SK-N-SH treated with all-trans-retinoic acid at 6 μM for 48 hours (cell line): ENCODE data around the gene PVALB.
"Not testable (repeated sequence)": the region's sequence is repeated elsewhere in the genome, so short reads cannot be mapped to it uniquely, and the experiment has no call there.

Source experiments
- ATAC-seq: fragments of 200-7000 bp; cut with Tn5 transposase; 3 replicates; pipeline ENCODE4 v1.9.1; 2020; ENCODE audit warnings: mild to moderate bottlenecking, moderate library complexity
- ARNTL ChIP-seq: fragments of 450-650 bp; formaldehyde crosslinking; IDR thresholded peaks from 2 replicates; pipeline ENCODE4 v1.5.0; 2020; ENCODE audit warnings: low read depth, mild to moderate bottlenecking, moderate library complexity, borderline replicate concordance
- BACH2 ChIP-seq: fragments of 250-450 bp; sonication (Bioruptor Pico); IDR thresholded peaks from 2 replicates; pipeline ENCODE4 v1.9.0; 2021; ENCODE audit warnings: mild to moderate bottlenecking, borderline replicate concordance
- CSDC2 ChIP-seq: fragments of 250-450 bp; sonication (Bioruptor Pico); IDR thresholded peaks from 2 replicates; pipeline ENCODE4 v1.5.0; 2020; ENCODE audit warnings: mild to moderate bottlenecking, moderate library complexity
- ESRRG ChIP-seq: fragments of 250-450 bp; sonication (Bioruptor Pico); IDR thresholded peaks from 2 replicates; pipeline ENCODE4 v1.6.1; 2021; ENCODE audit warnings: mild to moderate bottlenecking
- ISL1 ChIP-seq: fragments of 250-450 bp; sonication (Bioruptor Pico); IDR thresholded peaks from 2 replicates; pipeline ENCODE4 v2.1.2; 2022; ENCODE audit warnings: mild to moderate bottlenecking, moderate library complexity
- OSR1 ChIP-seq: fragments of 250-450 bp; sonication (Bioruptor Pico); IDR thresholded peaks from 2 replicates; pipeline ENCODE4 v1.8.0; 2022; ENCODE audit warnings: moderate library complexity, mild to moderate bottlenecking, inconsistent platforms
- PPARA ChIP-seq: fragments of 250-450 bp; sonication (Bioruptor Pico); IDR thresholded peaks from 2 replicates; pipeline ENCODE4 v1.5.0; 2020; ENCODE audit warnings: mild to moderate bottlenecking, borderline replicate concordance
- RARB ChIP-seq: fragments of 250-450 bp; sonication (Bioruptor Pico); IDR thresholded peaks from 2 replicates; pipeline ENCODE4 v1.8.0; 2021; ENCODE audit warnings: mild to moderate bottlenecking, moderate library complexity
- SNAI2 ChIP-seq: fragments of 250-450 bp; sonication (Bioruptor Pico); IDR thresholded peaks from 2 replicates; pipeline ENCODE4 v1.5.0; 2020; ENCODE audit warnings: mild to moderate bottlenecking, moderate library complexity
- TCF4 ChIP-seq: fragments of 250-450 bp; sonication (Bioruptor Pico); IDR thresholded peaks from 2 replicates; pipeline ENCODE4 v1.8.0; 2021; ENCODE audit warnings: mild to moderate bottlenecking, moderate library complexity, borderline replicate concordance
- TOX ChIP-seq: fragments of 250-450 bp; sonication (Bioruptor Pico); IDR thresholded peaks from 2 replicates; pipeline ENCODE4 v1.8.0; 2021; ENCODE audit warnings: mild to moderate bottlenecking, moderate library complexity, borderline replicate concordance
- ZC3H10 ChIP-seq: fragments of 250-450 bp; sonication (Bioruptor Pico); IDR thresholded peaks from 2 replicates; pipeline ENCODE4 v1.5.1; 2021; ENCODE audit warnings: mild to moderate bottlenecking, moderate library complexity
- ZFP3 ChIP-seq: fragments of 250-450 bp; sonication (Bioruptor Pico); IDR thresholded peaks from 2 replicates; pipeline ENCODE4 v1.5.0; 2020; ENCODE audit warnings: mild to moderate bottlenecking, moderate library complexity
- ZFP30 ChIP-seq: fragments of 450-650 bp; formaldehyde crosslinking; IDR thresholded peaks from 2 replicates; pipeline ENCODE4 v1.5.0; 2022; ENCODE audit warnings: mild to moderate bottlenecking, moderate library complexity
- ZNF565 ChIP-seq: fragments of 450-650 bp; formaldehyde crosslinking; conservative IDR thresholded peaks from 2 replicates; pipeline ENCODE4 v1.5.0; 2020; ENCODE audit warnings: low read depth, mild to moderate bottlenecking, moderate library complexity
- ZNF70 ChIP-seq: fragments of 450-650 bp; formaldehyde crosslinking; IDR thresholded peaks from 2 replicates; pipeline ENCODE4 v1.5.0; 2020; ENCODE audit warnings: mild to moderate bottlenecking, moderate library complexity
- ZNF8 ChIP-seq: fragments of 450-650 bp; formaldehyde crosslinking; IDR thresholded peaks from 2 replicates; pipeline ENCODE4 v1.5.0; 2020; ENCODE audit warnings: mild to moderate bottlenecking, moderate library complexity
- TF ChIP-seq, protein P1 (sequence below): fragments of 250-450 bp; sonication (Bioruptor Pico); IDR thresholded peaks from 2 replicates; pipeline ENCODE4 v1.5.1; 2021; ENCODE audit warnings: mild to moderate bottlenecking, moderate library complexity
- TF ChIP-seq, protein P2 (sequence below): fragments of 250-450 bp; sonication (Bioruptor Pico); IDR thresholded peaks from 2 replicates; pipeline ENCODE4 v1.8.0; 2020; ENCODE audit warnings: mild to moderate bottlenecking, moderate library complexity, borderline replicate concordance
- TF ChIP-seq, protein P3 (sequence below): fragments of 250-450 bp; sonication (Bioruptor Pico); IDR thresholded peaks from 2 replicates; pipeline ENCODE4 v1.5.1; 2020; ENCODE audit warnings: low read depth, mild to moderate bottlenecking, moderate library complexity
- TF ChIP-seq, protein P4 (sequence below): fragments of 250-450 bp; sonication (Bioruptor Pico); IDR thresholded peaks from 2 replicates; pipeline ENCODE4 v1.8.0; 2021; ENCODE audit warnings: low read depth, mild to moderate bottlenecking, moderate library complexity, borderline replicate concordance

PVALB gene

DNA sequence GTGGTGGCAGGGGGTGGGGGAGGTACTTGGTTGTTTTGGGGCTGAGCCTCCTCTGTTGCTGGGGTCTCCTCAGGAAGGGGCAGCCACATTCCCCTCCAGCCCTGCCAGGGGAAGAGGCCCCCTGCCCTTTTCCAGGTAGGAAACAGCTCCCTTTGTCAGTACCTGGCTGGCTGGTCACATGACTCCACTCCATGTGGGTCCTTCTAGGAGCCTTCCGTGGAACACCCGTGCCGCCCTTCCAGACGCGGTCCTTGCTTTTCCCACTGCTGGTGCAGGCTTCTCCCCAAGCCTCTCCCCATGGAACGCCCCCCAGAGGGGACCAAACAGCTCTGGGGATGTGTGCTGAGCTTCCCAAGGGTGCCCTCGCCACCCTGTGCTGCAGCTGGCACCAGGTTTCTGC is 60.8 kb downstream of the PVALB start:
- TF ChIP-seq, protein P1, sequence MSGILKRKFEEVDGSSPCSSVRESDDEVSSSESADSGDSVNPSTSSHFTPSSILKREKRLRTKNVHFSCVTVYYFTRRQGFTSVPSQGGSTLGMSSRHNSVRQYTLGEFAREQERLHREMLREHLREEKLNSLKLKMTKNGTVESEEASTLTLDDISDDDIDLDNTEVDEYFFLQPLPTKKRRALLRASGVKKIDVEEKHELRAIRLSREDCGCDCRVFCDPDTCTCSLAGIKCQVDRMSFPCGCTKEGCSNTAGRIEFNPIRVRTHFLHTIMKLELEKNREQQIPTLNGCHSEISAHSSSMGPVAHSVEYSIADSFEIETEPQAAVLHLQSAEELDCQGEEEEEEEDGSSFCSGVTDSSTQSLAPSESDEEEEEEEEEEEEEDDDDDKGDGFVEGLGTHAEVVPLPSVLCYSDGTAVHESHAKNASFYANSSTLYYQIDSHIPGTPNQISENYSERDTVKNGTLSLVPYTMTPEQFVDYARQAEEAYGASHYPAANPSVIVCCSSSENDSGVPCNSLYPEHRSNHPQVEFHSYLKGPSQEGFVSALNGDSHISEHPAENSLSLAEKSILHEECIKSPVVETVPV: no peak
- no peak for TF ChIP-seq SNAI2
- no peak for TF ChIP-seq PPARA
- TF ChIP-seq ZNF70 (CRISPR knock-in tag): no peak
- no peak for TF ChIP-seq OSR1 (CRISPR knock-in tag)
- no peak for TF ChIP-seq TOX (CRISPR knock-in tag)
- ATAC-seq: no peak

DNA sequence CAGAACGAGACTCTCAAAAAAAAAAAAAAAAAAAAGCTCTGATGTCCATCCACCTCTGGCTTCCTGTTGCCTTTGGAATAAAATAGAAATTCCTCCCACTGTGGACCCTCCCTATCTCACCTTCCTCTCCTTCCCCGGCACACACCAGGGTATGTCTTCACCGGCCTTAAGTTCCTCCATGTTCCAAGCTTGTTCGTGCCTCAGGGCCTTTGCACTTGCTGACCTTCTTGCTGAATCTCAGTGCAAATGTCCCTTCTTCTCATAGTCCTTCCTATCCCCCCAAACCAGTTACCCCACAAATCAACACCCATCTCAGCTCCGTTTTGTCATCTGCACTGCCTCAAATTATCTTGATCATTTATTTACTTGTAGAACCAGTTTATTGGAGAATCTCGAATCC is 61.5 kb downstream of the PVALB start:
- TF ChIP-seq RARB (CRISPR knock-in tag): no peak
- TF ChIP-seq, protein P2, sequence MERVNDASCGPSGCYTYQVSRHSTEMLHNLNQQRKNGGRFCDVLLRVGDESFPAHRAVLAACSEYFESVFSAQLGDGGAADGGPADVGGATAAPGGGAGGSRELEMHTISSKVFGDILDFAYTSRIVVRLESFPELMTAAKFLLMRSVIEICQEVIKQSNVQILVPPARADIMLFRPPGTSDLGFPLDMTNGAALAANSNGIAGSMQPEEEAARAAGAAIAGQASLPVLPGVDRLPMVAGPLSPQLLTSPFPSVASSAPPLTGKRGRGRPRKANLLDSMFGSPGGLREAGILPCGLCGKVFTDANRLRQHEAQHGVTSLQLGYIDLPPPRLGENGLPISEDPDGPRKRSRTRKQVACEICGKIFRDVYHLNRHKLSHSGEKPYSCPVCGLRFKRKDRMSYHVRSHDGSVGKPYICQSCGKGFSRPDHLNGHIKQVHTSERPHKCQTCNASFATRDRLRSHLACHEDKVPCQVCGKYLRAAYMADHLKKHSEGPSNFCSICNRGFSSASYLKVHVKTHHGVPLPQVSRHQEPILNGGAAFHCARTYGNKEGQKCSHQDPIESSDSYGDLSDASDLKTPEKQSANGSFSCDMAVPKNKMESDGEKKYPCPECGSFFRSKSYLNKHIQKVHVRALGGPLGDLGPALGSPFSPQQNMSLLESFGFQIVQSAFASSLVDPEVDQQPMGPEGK (CRISPR knock-in tag): no peak
- no peak for TF ChIP-seq ESRRG (CRISPR knock-in tag)
- TF ChIP-seq TOX (CRISPR knock-in tag): no peak
- TF ChIP-seq OSR1 (CRISPR knock-in tag): no peak
- TF ChIP-seq BACH2 (CRISPR knock-in tag): no peak
- no peak for TF ChIP-seq ARNTL (CRISPR knock-in tag)
- TF ChIP-seq, protein P1: no peak
- no peak for TF ChIP-seq CSDC2 (CRISPR knock-in tag)
- TF ChIP-seq TCF4: no peak
- TF ChIP-seq ZNF565: no peak
- TF ChIP-seq PPARA: no peak
- TF ChIP-seq, protein P3, sequence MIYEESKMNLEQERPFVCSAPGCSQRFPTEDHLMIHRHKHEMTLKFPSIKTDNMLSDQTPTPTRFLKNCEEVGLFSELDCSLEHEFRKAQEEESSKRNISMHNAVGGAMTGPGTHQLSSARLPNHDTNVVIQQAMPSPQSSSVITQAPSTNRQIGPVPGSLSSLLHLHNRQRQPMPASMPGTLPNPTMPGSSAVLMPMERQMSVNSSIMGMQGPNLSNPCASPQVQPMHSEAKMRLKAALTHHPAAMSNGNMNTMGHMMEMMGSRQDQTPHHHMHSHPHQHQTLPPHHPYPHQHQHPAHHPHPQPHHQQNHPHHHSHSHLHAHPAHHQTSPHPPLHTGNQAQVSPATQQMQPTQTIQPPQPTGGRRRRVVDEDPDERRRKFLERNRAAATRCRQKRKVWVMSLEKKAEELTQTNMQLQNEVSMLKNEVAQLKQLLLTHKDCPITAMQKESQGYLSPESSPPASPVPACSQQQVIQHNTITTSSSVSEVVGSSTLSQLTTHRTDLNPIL (CRISPR knock-in tag): no peak
- no peak for TF ChIP-seq ZFP3 (CRISPR knock-in tag)
- ATAC-seq: no peak

DNA sequence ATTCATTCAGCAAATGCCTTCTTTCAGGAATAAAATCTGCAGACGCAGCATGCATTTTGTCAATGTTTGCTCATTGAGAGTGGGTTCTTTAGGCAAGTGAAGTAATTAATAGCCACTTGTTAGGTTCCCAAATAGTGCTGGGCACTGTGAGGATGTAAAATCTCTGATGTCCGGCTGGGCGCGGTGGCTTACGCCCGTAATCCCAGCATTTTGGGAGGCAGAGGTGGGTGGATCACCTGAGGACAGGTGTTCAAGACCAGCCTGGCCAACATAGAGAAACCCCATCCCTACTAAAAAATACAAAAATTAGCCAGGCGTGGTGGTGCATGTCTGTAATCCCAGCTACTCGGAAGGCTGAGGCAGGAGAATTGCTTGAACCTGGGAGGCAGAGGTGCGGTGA is 62.0 kb downstream of the PVALB start:
- ATAC-seq: not testable (repeated sequence)

DNA sequence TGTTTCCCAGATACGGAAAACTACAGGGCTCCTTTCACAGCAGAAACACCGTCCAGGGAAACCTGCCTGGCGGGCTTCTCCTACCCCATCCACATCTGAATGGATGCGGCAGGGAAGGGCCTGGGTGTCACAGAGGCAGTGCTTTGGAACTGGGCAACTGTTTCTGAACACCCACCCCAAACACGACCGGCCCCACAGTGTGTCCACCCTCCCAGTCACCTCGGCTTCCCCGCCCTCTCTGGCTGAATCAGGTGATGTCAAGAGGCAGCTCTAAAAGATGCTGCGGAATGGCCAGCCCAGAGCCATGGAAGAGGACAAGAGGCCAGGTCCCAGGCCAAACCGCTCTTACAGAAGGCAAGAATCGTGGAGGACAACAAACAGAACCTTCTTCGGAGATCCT is 62.9 kb downstream of the PVALB start:
- TF ChIP-seq PPARA: no peak
- no peak for TF ChIP-seq ZFP30 (CRISPR knock-in tag)
- no peak for TF ChIP-seq RARB (CRISPR knock-in tag)
- no peak for TF ChIP-seq ZNF565
- TF ChIP-seq, protein P2 (CRISPR knock-in tag): no peak
- no peak for TF ChIP-seq ESRRG (CRISPR knock-in tag)
- TF ChIP-seq BACH2 (CRISPR knock-in tag): no peak
- no peak for TF ChIP-seq OSR1 (CRISPR knock-in tag)
- no peak for TF ChIP-seq ZNF8 (CRISPR knock-in tag)
- no peak for TF ChIP-seq TOX (CRISPR knock-in tag)
- no peak for TF ChIP-seq TCF4
- no peak for TF ChIP-seq CSDC2 (CRISPR knock-in tag)
- TF ChIP-seq ARNTL (CRISPR knock-in tag): no peak
- TF ChIP-seq ZC3H10: no peak
- TF ChIP-seq, protein P4, sequence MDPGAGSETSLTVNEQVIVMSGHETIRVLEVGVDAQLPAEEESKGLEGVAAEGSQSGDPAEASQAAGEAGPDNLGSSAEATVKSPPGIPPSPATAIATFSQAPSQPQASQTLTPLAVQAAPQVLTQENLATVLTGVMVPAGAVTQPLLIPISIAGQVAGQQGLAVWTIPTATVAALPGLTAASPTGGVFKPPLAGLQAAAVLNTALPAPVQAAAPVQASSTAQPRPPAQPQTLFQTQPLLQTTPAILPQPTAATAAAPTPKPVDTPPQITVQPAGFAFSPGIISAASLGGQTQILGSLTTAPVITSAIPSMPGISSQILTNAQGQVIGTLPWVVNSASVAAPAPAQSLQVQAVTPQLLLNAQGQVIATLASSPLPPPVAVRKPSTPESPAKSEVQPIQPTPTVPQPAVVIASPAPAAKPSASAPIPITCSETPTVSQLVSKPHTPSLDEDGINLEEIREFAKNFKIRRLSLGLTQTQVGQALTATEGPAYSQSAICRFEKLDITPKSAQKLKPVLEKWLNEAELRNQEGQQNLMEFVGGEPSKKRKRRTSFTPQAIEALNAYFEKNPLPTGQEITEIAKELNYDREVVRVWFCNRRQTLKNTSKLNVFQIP: no peak
- TF ChIP-seq ISL1: no peak
- ATAC-seq: no peak
